ENCODE results near the gene SLC25A19. TPM values are rescaled to one million over a fixed set of nuclear protein-coding genes. Genes with fewer than 3 reads are reported as not detected.

Gene SLC25A19
- polyA plus RNA-seq, 1 of the 3 experiments (the other 2 are of a cell fraction), result 11.7 TPM

DNA sequence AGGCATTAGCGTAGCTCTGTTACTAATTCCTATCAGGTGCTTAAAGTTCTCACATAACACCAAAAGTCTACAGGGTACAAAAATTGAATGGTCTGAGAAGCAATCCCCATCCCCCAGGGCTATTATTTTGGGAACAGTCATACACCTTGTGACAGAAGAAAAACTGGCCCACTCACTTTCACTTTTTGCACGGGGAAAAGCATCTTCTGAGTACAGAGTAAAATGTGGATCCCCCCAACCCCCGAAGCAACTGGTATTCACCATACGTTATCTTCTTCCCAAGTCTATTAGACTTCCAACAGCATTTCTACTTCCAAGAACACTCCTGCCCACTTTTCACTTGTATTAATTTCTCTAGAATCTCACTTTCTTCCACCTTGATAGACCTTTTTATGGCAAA is 39.7 kb downstream of the SLC25A19 start:
- ChIA-PET CTCF (interaction anchor here (0.9 to 3.8 kb wide), 6 partner anchors 11 to 163 kb away, joined by 3 to 51 read pairs (median 10); partner anchors contain the start of genes GGA3, MIF4GD and MRPS7), POLR2A (interaction anchor here (1.3 to 1.7 kb wide), 2 partner anchors 12 to 144 kb away, joined by 4 to 9 read pairs; partner anchors contain the start of genes GGA3 and MRPS7)
- peaks cover 0 to 4% of the 10 kb centered on the region in 2 experiments; a peak in 1 of 4 replicates for H3K4me1 ChIP-seq (ENCODE audit: control insufficient read depth in 1 of 2, insufficient read depth in 2 of 2, low read depth in 1 of 2, low read length in 1 of 2)
- no peaks in the 10 kb centered on the region for H3K9me2 ChIP-seq
- 82% methylated on average over 4 of the region's 4 CpGs for WGBS (ENCODE audit: low lambda C conversion rate)
- no peaks in the 10 kb centered on the region for H3K27me3 ChIP-seq (ENCODE audit: insufficient read depth)
- DNase-seq, result no peak
- no peak overlapping the region for H3K4me2 ChIP-seq
- TF ChIP-seq RFX5 (IDR thresholded peaks at IDR 0.05; ENCODE audit: low read length) (no peak), GABPA (IDR thresholded peaks at IDR 0.05; ENCODE audit: low read depth) (no peak), MXI1 (IDR thresholded peaks at IDR 0.05; ENCODE audit: low read depth, low read length) (no peak), FOXJ3 (CRISPR knock-in tag; IDR thresholded peaks at IDR 0.05) (no peak), FOSL2 (IDR thresholded peaks at IDR 0.05; ENCODE audit: borderline replicate concordance, low read depth) (no peak)
- H3K4me3 ChIP-seq (ENCODE audit: low read depth in 2 of 2, low read length in 1 of 2), result no peak overlapping the region
- H3K9me3 ChIP-seq, result no peaks in the 10 kb centered on the region
- peaks cover 17 to 22% of the 10 kb centered on the region in 2 experiments for H3K36me3 ChIP-seq (replicated peaks in 1 of 2; ENCODE audit: control insufficient read depth in 1 of 2, insufficient read depth in 2 of 2, low read length in 1 of 2)
- no peaks in the 10 kb centered on the region for H3F3A ChIP-seq (replicated peaks; ENCODE audit: insufficient read depth)
- H2AFZ ChIP-seq (ENCODE audit: low read depth), result no peak overlapping the region
- H4K20me1 ChIP-seq (ENCODE audit: insufficient read depth), result peaks cover 26% of the 10 kb centered on the region
- H3K27ac ChIP-seq (ENCODE audit: low read depth in 2 of 2, low read length in 1 of 2), result no peak overlapping the region
- peaks cover 60% of the 10 kb centered on the region for H3K79me2 ChIP-seq (ENCODE audit: insufficient read depth)
- no peak overlapping the region for H3K9ac ChIP-seq

- Histone ChIP-seq H2AFZ (ENCODE audit: low read depth) (no peak overlapping the region), H3K4me3 (ENCODE audit: low read depth in 2 of 2, low read length in 1 of 2) (no peak overlapping the region), H3K27me3 (ENCODE audit: insufficient read depth) (no peaks in the 10 kb centered on the region), H3K9me3 (no peaks in the 10 kb centered on the region), H3K4me1 (ENCODE audit: control insufficient read depth in 1 of 2, insufficient read depth in 2 of 2, low read depth in 1 of 2, low read length in 1 of 2) (peaks cover 0 to 4% of the 10 kb centered on the region in 2 experiments; a peak in 1 of 4 replicates), H4K20me1 (ENCODE audit: insufficient read depth) (peaks cover 12% of the 10 kb centered on the region), H3K36me3 (replicated peaks in 1 of 2; ENCODE audit: control insufficient read depth in 1 of 2, insufficient read depth in 2 of 2, low read length in 1 of 2) (peaks cover 28 to 53% of the 10 kb centered on the region in 2 experiments), H3K9me2 (no peaks in the 10 kb centered on the region), H3F3A (replicated peaks; ENCODE audit: insufficient read depth) (peaks cover 1% of the 10 kb centered on the region), H3K4me2 (no peak overlapping the region), H3K27ac (ENCODE audit: low read depth in 2 of 2, low read length in 1 of 2) (no peak overlapping the region; a peak in 1 of 4 replicates), H3K9ac (no peak overlapping the region), H3K79me2 (ENCODE audit: insufficient read depth) (peaks cover 38% of the 10 kb centered on the region)
- POLR2A ChIA-PET, result interaction anchor here (0.7 kb wide), 1 partner anchor 14 kb away, joined by 4 read pairs; no protein-coding TSS in a partner anchor
- 97% methylated on average over 12 of the region's 12 CpGs for WGBS (ENCODE audit: low lambda C conversion rate)
- DNase-seq, result no peak
- CTCF ChIA-PET, result interaction anchor here (0.5 to 3.1 kb wide), 9 partner anchors 8 to 166 kb away, joined by 3 to 15 read pairs (median 5); partner anchors contain the start of genes GGA3 and MIF4GD
- no peak for TF ChIP-seq RCOR1 (IDR thresholded peaks at IDR 0.05; ENCODE audit: low read length)
- no peak for TF ChIP-seq CHD2 (IDR thresholded peaks at IDR 0.05; ENCODE audit: low read length, partially characterized antibody)
- no peak for TF ChIP-seq RFX5 (IDR thresholded peaks at IDR 0.05; ENCODE audit: low read length)
- no peak for TF ChIP-seq SIN3A (IDR thresholded peaks at IDR 0.05; ENCODE audit: borderline replicate concordance, low read depth, low read length)
- TF ChIP-seq FOXM1 (IDR thresholded peaks at IDR 0.05; ENCODE audit: low read depth), result no peak
- TF ChIP-seq, protein P1, sequence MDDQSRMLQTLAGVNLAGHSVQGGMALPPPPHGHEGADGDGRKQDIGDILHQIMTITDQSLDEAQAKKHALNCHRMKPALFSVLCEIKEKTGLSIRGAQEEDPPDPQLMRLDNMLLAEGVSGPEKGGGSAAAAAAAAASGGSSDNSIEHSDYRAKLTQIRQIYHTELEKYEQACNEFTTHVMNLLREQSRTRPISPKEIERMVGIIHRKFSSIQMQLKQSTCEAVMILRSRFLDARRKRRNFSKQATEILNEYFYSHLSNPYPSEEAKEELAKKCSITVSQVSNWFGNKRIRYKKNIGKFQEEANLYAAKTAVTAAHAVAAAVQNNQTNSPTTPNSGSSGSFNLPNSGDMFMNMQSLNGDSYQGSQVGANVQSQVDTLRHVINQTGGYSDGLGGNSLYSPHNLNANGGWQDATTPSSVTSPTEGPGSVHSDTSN (IDR thresholded peaks at IDR 0.05), result no peak
- TF ChIP-seq JUND (IDR thresholded peaks at IDR 0.05), result no peak
- no peak for TF ChIP-seq USF1 (IDR thresholded peaks at IDR 0.05; ENCODE audit: borderline replicate concordance, low read depth)
- no peak for TF ChIP-seq USF2 (IDR thresholded peaks at IDR 0.05; ENCODE audit: borderline replicate concordance, low read depth, low read length)
- TF ChIP-seq GATA2 (CRISPR knock-in tag; IDR thresholded peaks at IDR 0.05), result no peak
- TF ChIP-seq NFIC (IDR thresholded peaks at IDR 0.05; ENCODE audit: borderline replicate concordance), result no peak
- TF ChIP-seq ELF1 (IDR thresholded peaks at IDR 0.05), result no peak
- TF ChIP-seq TCF12 (IDR thresholded peaks at IDR 0.05), result no peak
- TF ChIP-seq EZH2phosphoT487 (IDR thresholded peaks at IDR 0.05; ENCODE audit: borderline replicate concordance, low read depth), result no peak
- TF ChIP-seq FOSL2 (IDR thresholded peaks at IDR 0.05; ENCODE audit: borderline replicate concordance, low read depth), result no peak
- TF ChIP-seq, protein P2, sequence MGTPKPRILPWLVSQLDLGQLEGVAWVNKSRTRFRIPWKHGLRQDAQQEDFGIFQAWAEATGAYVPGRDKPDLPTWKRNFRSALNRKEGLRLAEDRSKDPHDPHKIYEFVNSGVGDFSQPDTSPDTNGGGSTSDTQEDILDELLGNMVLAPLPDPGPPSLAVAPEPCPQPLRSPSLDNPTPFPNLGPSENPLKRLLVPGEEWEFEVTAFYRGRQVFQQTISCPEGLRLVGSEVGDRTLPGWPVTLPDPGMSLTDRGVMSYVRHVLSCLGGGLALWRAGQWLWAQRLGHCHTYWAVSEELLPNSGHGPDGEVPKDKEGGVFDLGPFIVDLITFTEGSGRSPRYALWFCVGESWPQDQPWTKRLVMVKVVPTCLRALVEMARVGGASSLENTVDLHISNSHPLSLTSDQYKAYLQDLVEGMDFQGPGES (IDR thresholded peaks at IDR 0.05; ENCODE audit: low read depth, low read length), result no peak
- no peak for TF ChIP-seq RXRA (IDR thresholded peaks at IDR 0.05; ENCODE audit: borderline replicate concordance, low read depth)
- TF ChIP-seq TAF1 (IDR thresholded peaks at IDR 0.05; ENCODE audit: borderline replicate concordance, low read depth, low read length), result no peak
Measured at GRCh38 chr17:75246404-75246803, 42.8 kb downstream of the SLC25A19 start.

All from SK-N-SH (cell line).